Kidney glomerular epithelial cell (primary cell): ENCODE measurements around the gene PDLIM5.
A peak's percentile ranks its signal among the peaks of the same experiment; 100 is the strongest.
"Not testable (repeated sequence)": the region's sequence is repeated elsewhere in the genome, so short reads cannot be mapped to it uniquely, and the experiment has no call there.

ENCODE experiments used
- DNase-seq: peaks from one replicate; lab custom pipeline; 2025; lab: John Stamatoyannopoulos, UW

The PDLIM5 gene

GRCh38 chr4:94451695-94452475 lies at the start of gene PDLIM5:
TSS of gene PDLIM5 (plus strand) at chr4:94451942. CDS start at chr4:94455289, 3,347 bp downstream.
- peak; percentile 76 for DNase-seq

GRCh38 chr4:94402439-94402838 lies 49.3 kb upstream of the PDLIM5 start:
- DNase-seq, result not testable (repeated sequence)

GRCh38 chr4:94403751-94404150 lies 48.0 kb upstream of the PDLIM5 start:
- no peak for DNase-seq

- DNase-seq, result peak; percentile 78
Measured at GRCh38 chr4:94406668-94407437, 44.9 kb upstream of the PDLIM5 start.

GRCh38 chr4:94407846-94408245 lies 43.9 kb upstream of the PDLIM5 start:
- no peak for DNase-seq

GRCh38 chr4:94408549-94409374 lies 43.0 kb upstream of the PDLIM5 start:
- DNase-seq, result no peak

GRCh38 chr4:94409375-94409679 lies 42.4 kb upstream of the PDLIM5 start:
- DNase-seq, result no peak

- no peak for DNase-seq
Measured at GRCh38 chr4:94409962-94410361, 41.8 kb upstream of the PDLIM5 start.

- DNase-seq, result peak; percentile 94
Measured at GRCh38 chr4:94410678-94411206, 41.0 kb upstream of the PDLIM5 start.

GRCh38 chr4:94411296-94411695 lies 40.4 kb upstream of the PDLIM5 start:
- DNase-seq, result no peak

GRCh38 chr4:94412019-94412657 lies 39.6 kb upstream of the PDLIM5 start:
- DNase-seq, result no peak

- DNase-seq, result peak; percentile 55
Measured at GRCh38 chr4:94412658-94413038, 39.1 kb upstream of the PDLIM5 start.

GRCh38 chr4:94413085-94413840 lies 38.5 kb upstream of the PDLIM5 start:
- DNase-seq, result no peak

- DNase-seq, result no peak
Measured at GRCh38 chr4:94414907-94415306, 36.8 kb upstream of the PDLIM5 start.

- DNase-seq, result no peak
Measured at GRCh38 chr4:94415448-94415847, 36.3 kb upstream of the PDLIM5 start.

- DNase-seq, result no peak
Measured at GRCh38 chr4:94416335-94416734, 35.4 kb upstream of the PDLIM5 start.

- no peak for DNase-seq
Measured at GRCh38 chr4:94416981-94417380, 34.8 kb upstream of the PDLIM5 start.

- no peak for DNase-seq
Measured at GRCh38 chr4:94419549-94419948, 32.2 kb upstream of the PDLIM5 start.

- DNase-seq, result peak; percentile 35
Measured at GRCh38 chr4:94419956-94420355, 31.8 kb upstream of the PDLIM5 start.

- no peak for DNase-seq
Measured at GRCh38 chr4:94420356-94420755, 31.4 kb upstream of the PDLIM5 start.

- peak; percentile 19 for DNase-seq
Measured at GRCh38 chr4:94426783-94427182, 25.0 kb upstream of the PDLIM5 start.
